WTC11 (cell line): ENCODE results near the gene SLC36A2.

Experiments used
- ATF1 ChIP-seq: sonication (generic); formaldehyde crosslinking; IDR thresholded peaks from 2 replicates; pipeline ENCODE4 v1.8.1; 2023; ENCODE audit warnings: mild to moderate bottlenecking, moderate library complexity, missing genetic modification reagents
- CREM ChIP-seq: sonication (generic); formaldehyde crosslinking; IDR thresholded peaks from 2 replicates; pipeline ENCODE4 v1.8.1; 2022; ENCODE audit warnings: mild to moderate bottlenecking, missing genetic modification reagents, moderate library complexity
- NR3C1 ChIP-seq: sonication (generic); formaldehyde crosslinking; conservative IDR thresholded peaks from 2 replicates; pipeline ENCODE4 v1.8.1; 2023; ENCODE audit warnings: low read depth, mild to moderate bottlenecking, missing genetic modification reagents
- TCF7 ChIP-seq: sonication (generic); formaldehyde crosslinking; IDR thresholded peaks from 2 replicates; pipeline ENCODE4 v1.8.0; 2022; ENCODE audit warnings: mild to moderate bottlenecking, low read depth, missing genetic modification reagents, moderate library complexity
- TF ChIP-seq, protein P1 (sequence below): fragments of 200-600 bp; IDR thresholded peaks from 2 replicates; pipeline ENCODE4 v1.8.0; 2022; ENCODE audit warnings: antibody characterized with exemption
- TF ChIP-seq, protein P2 (sequence below): sonication (generic); formaldehyde crosslinking; IDR thresholded peaks from 2 replicates; pipeline ENCODE4 v1.8.0; 2022; ENCODE audit warnings: mild to moderate bottlenecking, missing genetic modification reagents
- TF ChIP-seq, protein P3 (sequence below): sonication (generic); formaldehyde crosslinking; IDR thresholded peaks from 2 replicates; pipeline ENCODE4 v1.8.1; 2023; ENCODE audit warnings: mild to moderate bottlenecking, moderate library complexity, missing genetic modification reagents
- TF ChIP-seq, protein P4 (sequence below): sonication (generic); formaldehyde crosslinking; IDR thresholded peaks from 2 replicates; pipeline ENCODE4 v1.8.0; 2023; ENCODE audit warnings: missing genetic modification reagents

DNA sequence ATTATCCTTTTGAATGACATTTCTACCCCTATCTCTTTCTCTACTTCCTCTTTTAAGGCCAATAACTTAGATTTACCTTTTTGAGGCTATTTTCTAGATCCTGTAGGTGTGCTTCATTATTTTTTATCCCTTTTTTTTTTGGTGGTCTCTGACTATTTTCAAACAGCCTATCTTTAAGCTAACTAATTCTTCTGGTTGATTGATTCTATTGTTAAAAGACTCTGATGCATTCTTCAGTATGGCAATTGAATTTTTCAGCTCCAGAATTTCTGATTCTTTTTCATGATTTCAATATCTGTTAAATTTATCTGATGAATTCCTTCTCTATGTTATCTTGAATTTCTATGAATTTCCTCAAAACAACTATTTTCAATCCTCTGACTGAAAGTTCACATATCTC, 36.4 kb downstream of the SLC36A2 start:
- TF ChIP-seq ATF1 (no peak), TCF7 (CRISPR knock-in tag) (no peak), CREM (no peak), NR3C1 (CRISPR knock-in tag) (no peak)
- TF ChIP-seq, protein P1, sequence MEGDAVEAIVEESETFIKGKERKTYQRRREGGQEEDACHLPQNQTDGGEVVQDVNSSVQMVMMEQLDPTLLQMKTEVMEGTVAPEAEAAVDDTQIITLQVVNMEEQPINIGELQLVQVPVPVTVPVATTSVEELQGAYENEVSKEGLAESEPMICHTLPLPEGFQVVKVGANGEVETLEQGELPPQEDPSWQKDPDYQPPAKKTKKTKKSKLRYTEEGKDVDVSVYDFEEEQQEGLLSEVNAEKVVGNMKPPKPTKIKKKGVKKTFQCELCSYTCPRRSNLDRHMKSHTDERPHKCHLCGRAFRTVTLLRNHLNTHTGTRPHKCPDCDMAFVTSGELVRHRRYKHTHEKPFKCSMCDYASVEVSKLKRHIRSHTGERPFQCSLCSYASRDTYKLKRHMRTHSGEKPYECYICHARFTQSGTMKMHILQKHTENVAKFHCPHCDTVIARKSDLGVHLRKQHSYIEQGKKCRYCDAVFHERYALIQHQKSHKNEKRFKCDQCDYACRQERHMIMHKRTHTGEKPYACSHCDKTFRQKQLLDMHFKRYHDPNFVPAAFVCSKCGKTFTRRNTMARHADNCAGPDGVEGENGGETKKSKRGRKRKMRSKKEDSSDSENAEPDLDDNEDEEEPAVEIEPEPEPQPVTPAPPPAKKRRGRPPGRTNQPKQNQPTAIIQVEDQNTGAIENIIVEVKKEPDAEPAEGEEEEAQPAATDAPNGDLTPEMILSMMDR: no peak
- TF ChIP-seq, protein P2, sequence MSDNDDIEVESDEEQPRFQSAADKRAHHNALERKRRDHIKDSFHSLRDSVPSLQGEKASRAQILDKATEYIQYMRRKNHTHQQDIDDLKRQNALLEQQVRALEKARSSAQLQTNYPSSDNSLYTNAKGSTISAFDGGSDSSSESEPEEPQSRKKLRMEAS (CRISPR knock-in tag): no peak
- TF ChIP-seq, protein P3, sequence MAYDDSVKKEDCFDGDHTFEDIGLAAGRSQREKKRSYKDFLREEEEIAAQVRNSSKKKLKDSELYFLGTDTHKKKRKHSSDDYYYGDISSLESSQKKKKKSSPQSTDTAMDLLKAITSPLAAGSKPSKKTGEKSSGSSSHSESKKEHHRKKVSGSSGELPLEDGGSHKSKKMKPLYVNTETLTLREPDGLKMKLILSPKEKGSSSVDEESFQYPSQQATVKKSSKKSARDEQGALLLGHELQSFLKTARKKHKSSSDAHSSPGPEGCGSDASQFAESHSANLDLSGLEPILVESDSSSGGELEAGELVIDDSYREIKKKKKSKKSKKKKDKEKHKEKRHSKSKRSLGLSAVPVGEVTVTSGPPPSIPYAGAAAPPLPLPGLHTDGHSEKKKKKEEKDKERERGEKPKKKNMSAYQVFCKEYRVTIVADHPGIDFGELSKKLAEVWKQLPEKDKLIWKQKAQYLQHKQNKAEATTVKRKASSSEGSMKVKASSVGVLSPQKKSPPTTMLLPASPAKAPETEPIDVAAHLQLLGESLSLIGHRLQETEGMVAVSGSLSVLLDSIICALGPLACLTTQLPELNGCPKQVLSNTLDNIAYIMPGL (CRISPR knock-in tag): no peak
- TF ChIP-seq, protein P4, sequence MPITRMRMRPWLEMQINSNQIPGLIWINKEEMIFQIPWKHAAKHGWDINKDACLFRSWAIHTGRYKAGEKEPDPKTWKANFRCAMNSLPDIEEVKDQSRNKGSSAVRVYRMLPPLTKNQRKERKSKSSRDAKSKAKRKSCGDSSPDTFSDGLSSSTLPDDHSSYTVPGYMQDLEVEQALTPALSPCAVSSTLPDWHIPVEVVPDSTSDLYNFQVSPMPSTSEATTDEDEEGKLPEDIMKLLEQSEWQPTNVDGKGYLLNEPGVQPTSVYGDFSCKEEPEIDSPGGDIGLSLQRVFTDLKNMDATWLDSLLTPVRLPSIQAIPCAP: no peak
